ENCODE measurements around the gene VPS13D.
"Not testable (repeated sequence)": the region's sequence is repeated elsewhere in the genome, so short reads cannot be mapped to it uniquely, and the experiment has no call there.

The VPS13D gene

GRCh38 chr1:12525311-12526181, 295.7 kb downstream of the VPS13D start:
- no peak for DNase-seq

- DNase-seq: no peak
These were observed 297.7 kb downstream of the VPS13D start for GRCh38 chr1:12527564-12527963.

- DNase-seq: no peak
These were observed 298.4 kb downstream of the VPS13D start for GRCh38 chr1:12528021-12528852.

GRCh38 chr1:12529640-12530174, 299.9 kb downstream of the VPS13D start:
- DNase-seq: no peak

GRCh38 chr1:12530462-12531178, 300.8 kb downstream of the VPS13D start:
- DNase-seq: no peak

- no peak for DNase-seq
These were observed 301.3 kb downstream of the VPS13D start for GRCh38 chr1:12531179-12531499.

GRCh38 chr1:12532405-12533315, 302.8 kb downstream of the VPS13D start:
- DNase-seq: no peak

GRCh38 chr1:12536023-12536639, 306.3 kb downstream of the VPS13D start:
- no peak for DNase-seq

- no peak for DNase-seq
These were observed 307.5 kb downstream of the VPS13D start for GRCh38 chr1:12537294-12537693.

- DNase-seq: no peak
These were observed 308.2 kb downstream of the VPS13D start for GRCh38 chr1:12537906-12538461.

GRCh38 chr1:12538536-12538935, 308.7 kb downstream of the VPS13D start:
- not testable (repeated sequence) for DNase-seq

- no peak for DNase-seq
These were observed 309.5 kb downstream of the VPS13D start for GRCh38 chr1:12539320-12539704.

GRCh38 chr1:12539705-12540579, 310.1 kb downstream of the VPS13D start:
- no peak for DNase-seq

GRCh38 chr1:12540580-12541273, 310.9 kb downstream of the VPS13D start:
- no peak for DNase-seq

- no peak for DNase-seq
These were observed 311.7 kb downstream of the VPS13D start for GRCh38 chr1:12541274-12542137.

- DNase-seq: no peak
These were observed 312.3 kb downstream of the VPS13D start for GRCh38 chr1:12542138-12542465.

GRCh38 chr1:12542616-12543592, 313.1 kb downstream of the VPS13D start:
- no peak for DNase-seq
